Smooth muscle cell (in vitro differentiated cells): ENCODE data around the gene SCMH1. TPM values are rescaled to one million over a fixed set of nuclear protein-coding genes. Genes with fewer than 3 reads are reported as not detected.

Source experiments
- DNase-seq: peaks from one replicate; lab custom pipeline; 2025; ENCODE audit not compliant: unreplicated experiment; lab: John Stamatoyannopoulos, UW
- H2AFZ ChIP-seq: fragments of 200-600 bp; sonication (generic); 2 replicates; pipeline ENCODE4 v1.6.0; 2016; ENCODE audit warnings: antibody characterized with exemption, low read depth, mild to moderate bottlenecking
- H3F3A ChIP-seq: fragments of 200-600 bp; sonication (generic); 2 replicates; pipeline ENCODE4 v1.6.0; 2017; ENCODE audit warnings: antibody characterized with exemption, low read depth
- H3K27ac ChIP-seq: fragments of 200-600 bp; sonication (generic); 2 replicates; pipeline ENCODE4 v1.5.1; 2016; ENCODE audit warnings: low read depth, mild to moderate bottlenecking
- H3K27me3 ChIP-seq: fragments of 200-600 bp; sonication (generic); 2 replicates; pipeline ENCODE4 v1.6.1; 2016; ENCODE audit warnings: low read depth, mild to moderate bottlenecking
- H3K36me3 ChIP-seq: fragments of 200-600 bp; sonication (generic); 2 replicates; pipeline ENCODE4 v1.5.1; 2016; ENCODE audit warnings: low read depth
- H3K4me1 ChIP-seq: fragments of 200-600 bp; sonication (generic); 2 replicates; pipeline ENCODE4 v1.5.1; 2016; ENCODE audit warnings: low read depth
- H3K4me2 ChIP-seq: fragments of 200-600 bp; sonication (generic); 2 replicates; pipeline ENCODE4 v1.6.0; 2016; ENCODE audit warnings: mild to moderate bottlenecking
- H3K4me3 ChIP-seq: fragments of 200-600 bp; sonication (generic); 2 replicates; pipeline ENCODE4 v1.5.1; 2016; ENCODE audit warnings: mild to moderate bottlenecking
- H3K79me2 ChIP-seq: fragments of 200-600 bp; sonication (generic); 2 replicates; pipeline ENCODE4 v1.6.0; 2016; ENCODE audit warnings: low read depth, mild to moderate bottlenecking
- H3K9ac ChIP-seq: fragments of 200-600 bp; sonication (generic); 2 replicates; pipeline ENCODE4 v1.6.0; 2016; ENCODE audit warnings: low read depth
- H3K9me3 ChIP-seq: fragments of 200-600 bp; sonication (generic); replicated peaks from 2 replicates; pipeline ENCODE4 v1.5.1; 2016; ENCODE audit warnings: low read depth
- H4K20me1 ChIP-seq: fragments of 200-600 bp; sonication (generic); 2 replicates; pipeline ENCODE4 v1.6.0; 2016; ENCODE audit warnings: low read depth
- WGBS: methylation state at CpG from one replicate; pipeline ENCODE4 v1.1.7; 2016; ENCODE audit warnings: low lambda C conversion rate; 5-methylcytosine and 5-hydroxymethylcytosine counted together
- polyA plus RNA-seq: library from polyadenylated mRNA; unstranded; fragments of >200 nt; fragmentation: Nextera tagmentation; extraction: Ambion mirVana; gene quantifications from 2 replicates; pipeline ENCODE4 v1.2.1, GENCODE V29; 2016
- total RNA-seq: library from RNA; depleted of rRNA; stranded (reverse); fragments of >200 nt; gene quantifications from 2 replicates; pipeline ENCODE4 v1.2.3, GENCODE V29; 2014
- TF ChIP-seq, protein P1 (sequence below): fragments of 200-600 bp; sonication (generic); IDR thresholded peaks from 2 replicates; pipeline ENCODE4 v1.5.1; 2017; ENCODE audit warnings: borderline replicate concordance, mild to moderate bottlenecking, antibody characterized with exemption; ENCODE audit not compliant: insufficient read depth, poor library complexity, severe bottlenecking

The SCMH1 gene
- total and polyA plus RNA-seq, 2 experiments from 2014 or later = 24.0 to 46.4 TPM

DNA sequence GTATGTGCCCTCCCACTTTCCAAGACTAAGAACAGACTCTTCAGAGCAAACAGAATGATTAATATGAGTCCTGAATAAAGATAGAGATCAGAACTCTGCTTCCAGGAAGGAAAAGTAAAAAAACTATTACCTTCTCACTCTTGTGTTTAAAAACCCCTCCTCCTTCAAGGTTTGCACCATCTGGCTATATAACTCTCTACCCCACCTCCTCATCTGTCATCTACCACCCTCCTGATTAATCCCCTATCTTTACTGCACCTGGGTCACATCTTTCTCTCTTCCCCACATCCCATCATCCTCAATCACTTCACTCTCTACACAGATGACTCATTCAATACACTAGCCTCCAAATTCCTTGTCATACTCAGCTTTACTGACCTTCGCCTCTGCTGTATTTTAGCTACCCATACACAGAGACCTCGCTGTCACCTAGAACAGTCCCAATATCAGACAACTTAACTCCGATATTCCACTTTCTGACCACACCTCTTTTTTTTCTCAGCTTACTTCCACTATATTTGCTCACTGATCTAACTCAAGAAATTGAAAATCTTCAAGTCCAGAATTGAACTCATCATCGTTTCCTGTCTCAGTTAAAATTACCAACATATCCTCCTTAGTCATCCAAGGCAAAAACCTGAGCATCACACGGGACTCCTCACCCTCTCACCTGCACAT lies 3.7 kb downstream of the SCMH1 start:
- H3K79me2 ChIP-seq = peaks cover 58% of the 10 kb centered on the region
- DNase-seq = no peak

DNA sequence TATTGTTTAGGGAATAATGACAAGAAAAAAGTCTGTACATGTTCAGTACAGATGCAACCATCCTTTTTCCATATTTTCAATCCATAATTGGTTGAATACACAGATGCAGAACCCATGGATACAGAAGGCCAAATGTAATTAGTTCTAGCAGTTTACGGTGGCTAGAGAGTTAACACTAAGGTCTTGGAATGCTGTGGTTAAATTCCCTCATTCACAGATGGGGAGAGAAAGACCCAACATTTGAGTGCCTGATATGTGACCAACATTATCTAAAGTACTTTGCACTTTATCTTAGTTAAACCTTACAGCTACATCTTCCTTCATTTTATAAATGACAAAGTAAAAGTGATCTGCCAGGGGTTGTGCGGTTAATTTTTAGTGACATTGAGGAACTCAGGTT lies 5.3 kb downstream of the SCMH1 start:
- peaks cover 75% of the 10 kb centered on the region for H3K79me2 ChIP-seq
- H3K4me1 ChIP-seq = peaks cover 17% of the 10 kb centered on the region
- no peaks in the 10 kb centered on the region for H3K36me3 ChIP-seq
- no peak overlapping the region for H3K27ac ChIP-seq
- 37% methylated on average over 2 of the region's 2 CpGs for WGBS
- TF ChIP-seq, protein P1, sequence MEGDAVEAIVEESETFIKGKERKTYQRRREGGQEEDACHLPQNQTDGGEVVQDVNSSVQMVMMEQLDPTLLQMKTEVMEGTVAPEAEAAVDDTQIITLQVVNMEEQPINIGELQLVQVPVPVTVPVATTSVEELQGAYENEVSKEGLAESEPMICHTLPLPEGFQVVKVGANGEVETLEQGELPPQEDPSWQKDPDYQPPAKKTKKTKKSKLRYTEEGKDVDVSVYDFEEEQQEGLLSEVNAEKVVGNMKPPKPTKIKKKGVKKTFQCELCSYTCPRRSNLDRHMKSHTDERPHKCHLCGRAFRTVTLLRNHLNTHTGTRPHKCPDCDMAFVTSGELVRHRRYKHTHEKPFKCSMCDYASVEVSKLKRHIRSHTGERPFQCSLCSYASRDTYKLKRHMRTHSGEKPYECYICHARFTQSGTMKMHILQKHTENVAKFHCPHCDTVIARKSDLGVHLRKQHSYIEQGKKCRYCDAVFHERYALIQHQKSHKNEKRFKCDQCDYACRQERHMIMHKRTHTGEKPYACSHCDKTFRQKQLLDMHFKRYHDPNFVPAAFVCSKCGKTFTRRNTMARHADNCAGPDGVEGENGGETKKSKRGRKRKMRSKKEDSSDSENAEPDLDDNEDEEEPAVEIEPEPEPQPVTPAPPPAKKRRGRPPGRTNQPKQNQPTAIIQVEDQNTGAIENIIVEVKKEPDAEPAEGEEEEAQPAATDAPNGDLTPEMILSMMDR = no peak
- peak overlapping the region; percentile 17 for H3K4me2 ChIP-seq
- H3K27me3 ChIP-seq = no peaks in the 10 kb centered on the region
- H3K4me3 ChIP-seq = no peak overlapping the region
- H3K9ac ChIP-seq = no peak overlapping the region
- H4K20me1 ChIP-seq = peaks cover 80% of the 10 kb centered on the region
- peaks cover 8% of the 10 kb centered on the region for H3F3A ChIP-seq
- H3K9me3 ChIP-seq = no peaks in the 10 kb centered on the region
- DNase-seq = no peak
- no peak overlapping the region for H2AFZ ChIP-seq

More for the DNA sequence above, 3.7 kb downstream of the SCMH1 start:
- peaks cover 8% of the 10 kb centered on the region for H3F3A ChIP-seq
- H3K27me3 ChIP-seq = no peaks in the 10 kb centered on the region
- 75% methylated on average over 5 of the region's 5 CpGs for WGBS
- TF ChIP-seq, protein P1 = no peak
- H3K4me3 ChIP-seq = no peak overlapping the region
- no peaks in the 10 kb centered on the region for H3K9me3 ChIP-seq
- peaks cover 17% of the 10 kb centered on the region for H3K4me1 ChIP-seq
- H3K27ac ChIP-seq = no peak overlapping the region
- H3K36me3 ChIP-seq = no peaks in the 10 kb centered on the region
- H3K4me2 ChIP-seq = peak overlapping the region; percentile 1
- H3K9ac ChIP-seq = no peak overlapping the region
- no peak overlapping the region for H2AFZ ChIP-seq
- H4K20me1 ChIP-seq = peaks cover 65% of the 10 kb centered on the region

DNA sequence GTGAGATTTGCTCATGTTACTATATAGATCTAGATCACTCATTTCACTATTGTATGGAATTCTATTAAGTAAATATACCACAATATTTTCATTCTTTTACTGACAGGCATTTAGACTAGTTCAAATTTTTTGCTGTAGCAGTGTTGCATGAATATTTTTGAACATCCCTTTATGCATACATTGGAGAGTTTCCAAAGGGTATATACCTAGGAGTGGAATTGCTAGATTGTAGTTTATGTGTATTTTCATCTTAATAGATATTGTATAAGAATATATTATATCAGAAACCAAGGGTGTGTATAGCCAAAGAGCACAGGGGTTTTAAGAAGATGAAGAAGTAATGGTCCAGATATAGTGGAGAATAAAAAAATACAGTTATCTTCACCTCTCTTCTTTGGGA lies 6.2 kb downstream of the SCMH1 start:
- H3K4me1 ChIP-seq = peaks cover 13% of the 10 kb centered on the region
- H3K79me2 ChIP-seq = peaks cover 84% of the 10 kb centered on the region
- TF ChIP-seq, protein P1 = no peak
- peaks cover 5% of the 10 kb centered on the region for H3F3A ChIP-seq
- H3K9ac ChIP-seq = no peak overlapping the region
- no peak overlapping the region for H2AFZ ChIP-seq
- no peak overlapping the region for H3K27ac ChIP-seq
- no peaks in the 10 kb centered on the region for H3K27me3 ChIP-seq
- no peak overlapping the region for H3K4me2 ChIP-seq
- H3K9me3 ChIP-seq = no peaks in the 10 kb centered on the region
- H4K20me1 ChIP-seq = peaks cover 88% of the 10 kb centered on the region
- H3K4me3 ChIP-seq = no peak overlapping the region
- no peaks in the 10 kb centered on the region for H3K36me3 ChIP-seq
- no peak for DNase-seq

DNA sequence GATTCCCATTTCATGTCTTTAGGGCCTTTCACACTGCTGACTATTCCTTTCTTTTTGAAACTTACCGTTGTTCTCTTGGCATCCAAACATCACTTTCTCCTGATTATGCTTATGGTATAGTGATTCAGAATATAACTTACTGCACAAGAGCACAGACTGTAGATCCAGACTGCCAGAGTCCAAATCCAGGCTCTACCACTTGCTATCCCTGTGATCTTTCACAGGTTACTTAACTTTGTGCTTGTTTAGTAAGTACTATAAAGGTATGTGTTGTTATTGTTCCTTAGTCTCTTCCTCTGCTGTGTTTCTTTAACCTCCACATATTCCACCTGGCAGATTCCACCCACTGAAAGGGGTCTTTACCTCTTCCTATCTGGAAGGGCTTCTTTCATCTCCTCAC lies 8.4 kb downstream of the SCMH1 start:
- Histone ChIP-seq H3F3A (peaks cover 3% of the 10 kb centered on the region), H3K27ac (no peak overlapping the region), H3K4me1 (peaks cover 5% of the 10 kb centered on the region), H3K9me3 (no peaks in the 10 kb centered on the region), H3K9ac (no peak overlapping the region), H3K79me2 (peaks cover 90% of the 10 kb centered on the region), H2AFZ (no peak overlapping the region), H3K4me3 (no peak overlapping the region), H3K36me3 (no peaks in the 10 kb centered on the region), H3K4me2 (no peak overlapping the region), H3K27me3 (no peaks in the 10 kb centered on the region), H4K20me1 (peaks cover 92% of the 10 kb centered on the region)
- TF ChIP-seq, protein P1 = no peak
- no peak for DNase-seq
- 97% methylated on average over 1 of the region's 1 CpG for WGBS
